Activated T-helper 2 cell treated with anti-CD3 and anti-CD28 coated beads, Interferon-gamma antibody, Interleukin-2, Interleukin-4, amounts not matched to agents 10 μg/mL and 5 μg/mL and 100 μg/mL, durations not matched to agents 14 hours and 24 hours and 36 hours (primary cell): ENCODE data around the gene GH2. TPM values are rescaled to one million over a fixed set of nuclear protein-coding genes. Genes with fewer than 3 reads are reported as not detected.
"Not testable (repeated sequence)": the region's sequence is repeated elsewhere in the genome, so short reads cannot be mapped to it uniquely, and the experiment has no call there.

ENCODE experiments used
- DNase-seq: peaks from one replicate; pipeline ENCODE4 v3.0.0; 2021; ENCODE audit warnings: low spot score
- H3K27ac Mint-ChIP-seq: one replicate; pipeline ENCODE4 v1.8.0; 2021; ENCODE audit warnings: mixed read lengths
- H3K27me3 Mint-ChIP-seq: one replicate; pipeline ENCODE4 v1.8.0; 2021; ENCODE audit warnings: low read depth, mixed read lengths
- H3K36me3 Mint-ChIP-seq: one replicate; pipeline ENCODE4 v1.8.0; 2021; ENCODE audit warnings: low read depth, mixed read lengths
- H3K4me1 Mint-ChIP-seq: one replicate; pipeline ENCODE4 v1.8.0; 2021; ENCODE audit warnings: low read depth, mixed read lengths
- H3K4me3 Mint-ChIP-seq: one replicate; pipeline ENCODE4 v1.8.0; 2021; ENCODE audit warnings: low read depth, mild to moderate bottlenecking, moderate library complexity, mixed read lengths
- H3K9me3 Mint-ChIP-seq: one replicate; pipeline ENCODE4 v1.8.0; 2021; ENCODE audit warnings: mixed read lengths
- intact Hi-C: fragments of 100-400 bp; cut with micrococcal nuclease; formaldehyde crosslinking; loops from one replicate; pipeline ENCODE4 v1.15.1; 2023
- total RNA-seq: library from RNA; stranded (reverse); gene quantifications from 2 replicates; pipeline ENCODE4 v1.2.3, GENCODE V29; 2022

The GH2 gene
- total RNA-seq, 1 donor from 2014 or later, result not detected

- H3K4me3 Mint-ChIP-seq, intact Hi-C loops, H3K9me3 Mint-ChIP-seq, H3K27ac Mint-ChIP-seq, DNase-seq, H3K36me3 Mint-ChIP-seq: not testable (repeated sequence)
- H3K4me1 Mint-ChIP-seq, result peaks cover 10% of the 10 kb centered on the region
- H3K27me3 Mint-ChIP-seq, result peaks cover 14% of the 10 kb centered on the region
These were observed 22.1 kb upstream of the GH2 start for GRCh38 chr17:63903787-63904201.

GRCh38 chr17:63901971-63902370, 20.2 kb upstream of the GH2 start:
- H3K36me3 Mint-ChIP-seq, H3K9me3 Mint-ChIP-seq, H3K4me3 Mint-ChIP-seq, H3K27me3 Mint-ChIP-seq, intact Hi-C loops, DNase-seq, H3K27ac Mint-ChIP-seq: not testable (repeated sequence)
- H3K4me1 Mint-ChIP-seq, result peaks cover 10% of the 10 kb centered on the region

- DNase-seq, H3K9me3 Mint-ChIP-seq, H3K27ac Mint-ChIP-seq, H3K4me3 Mint-ChIP-seq, H3K36me3 Mint-ChIP-seq, intact Hi-C loops, H3K27me3 Mint-ChIP-seq: not testable (repeated sequence)
- peaks cover 10% of the 10 kb centered on the region for H3K4me1 Mint-ChIP-seq
These were observed 17.4 kb upstream of the GH2 start for GRCh38 chr17:63898899-63899798.

GRCh38 chr17:63896524-63897354, 15.0 kb upstream of the GH2 start, which contains the start of gene CSH1:
Gene CSH1 (minus strand): TSS chr17:63896574. CDS start chr17:63896511, 63 bp downstream.
- H3K36me3 Mint-ChIP-seq, H3K27ac Mint-ChIP-seq, H3K4me1 Mint-ChIP-seq, H3K9me3 Mint-ChIP-seq, intact Hi-C loops, H3K4me3 Mint-ChIP-seq, DNase-seq: not testable (repeated sequence)
- peaks cover 21% of the 10 kb centered on the region for H3K27me3 Mint-ChIP-seq

DNA sequence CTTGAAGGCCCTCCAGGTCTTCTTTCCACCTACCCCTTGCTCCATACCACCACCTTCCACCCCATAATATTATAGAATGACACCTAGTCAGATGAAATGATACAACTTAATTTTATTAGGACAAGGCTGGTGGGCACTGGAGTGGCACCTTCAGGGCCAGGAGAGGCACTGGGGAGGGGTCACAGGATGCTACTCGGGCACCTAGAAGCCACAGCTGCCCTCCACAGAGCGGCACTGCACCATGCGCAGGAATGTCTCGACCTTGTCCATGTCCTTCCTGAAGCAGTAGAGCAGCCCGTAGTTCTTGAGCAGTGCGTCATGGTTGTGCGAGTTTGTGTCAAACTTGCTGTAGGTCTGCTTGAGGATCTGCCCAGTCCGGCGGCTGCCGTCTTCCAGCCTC, 13.1 kb upstream of the GH2 start:
- H3K4me3 Mint-ChIP-seq, H3K4me1 Mint-ChIP-seq, H3K36me3 Mint-ChIP-seq, intact Hi-C loops, H3K27ac Mint-ChIP-seq, DNase-seq, H3K9me3 Mint-ChIP-seq: not testable (repeated sequence)
- H3K27me3 Mint-ChIP-seq, result peaks cover 23% of the 10 kb centered on the region

GRCh38 chr17:63894021-63894420, 12.3 kb upstream of the GH2 start:
- H3K4me1 Mint-ChIP-seq, H3K4me3 Mint-ChIP-seq, H3K36me3 Mint-ChIP-seq, H3K9me3 Mint-ChIP-seq, H3K27ac Mint-ChIP-seq, intact Hi-C loops, DNase-seq: not testable (repeated sequence)
- peaks cover 25% of the 10 kb centered on the region for H3K27me3 Mint-ChIP-seq

GRCh38 chr17:63892316-63893037, 10.7 kb upstream of the GH2 start:
- intact Hi-C loops, H3K4me1 Mint-ChIP-seq, H3K27ac Mint-ChIP-seq, H3K4me3 Mint-ChIP-seq, DNase-seq, H3K9me3 Mint-ChIP-seq, H3K36me3 Mint-ChIP-seq: not testable (repeated sequence)
- peaks cover 29% of the 10 kb centered on the region for H3K27me3 Mint-ChIP-seq

DNA sequence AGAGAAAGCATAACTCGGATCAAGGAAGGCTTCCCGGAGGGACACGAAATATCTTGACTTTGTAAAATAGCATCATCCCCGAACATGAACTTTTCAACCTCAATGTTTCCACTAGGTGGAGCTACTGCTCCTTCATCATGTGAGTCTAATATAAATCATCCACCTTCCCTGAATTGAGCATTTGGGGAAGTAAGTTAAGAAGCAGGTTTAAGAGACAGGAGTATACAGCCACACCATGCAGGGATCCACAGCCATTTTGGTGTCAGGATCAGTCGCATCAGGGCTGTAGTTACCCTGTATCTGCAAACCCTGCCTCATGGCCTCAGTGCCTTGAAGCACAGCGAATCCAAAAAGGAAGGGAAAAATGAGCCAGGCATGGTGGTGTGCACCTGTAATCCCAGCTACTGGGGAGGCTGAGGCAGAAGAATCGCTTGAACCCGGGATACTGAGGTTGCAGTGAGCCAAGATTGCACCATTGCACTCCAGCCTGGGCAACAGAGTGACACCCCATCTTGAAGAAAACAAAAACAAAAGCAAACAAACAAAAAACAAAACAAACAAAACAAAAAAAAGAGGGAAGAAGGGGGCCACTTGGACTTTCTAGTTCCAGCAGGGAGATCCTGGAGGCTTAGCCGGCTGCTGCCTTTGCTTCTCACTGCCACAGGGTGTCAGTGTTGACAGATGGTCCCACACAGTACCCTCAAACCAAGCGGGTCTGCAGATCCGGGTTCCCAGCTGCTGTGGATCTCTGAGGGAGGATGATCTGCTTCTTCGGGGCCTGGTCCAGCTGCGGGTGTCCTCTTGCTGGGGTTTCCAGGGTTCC, 7.5 kb upstream of the GH2 start:
- intact Hi-C loops, H3K36me3 Mint-ChIP-seq, H3K27ac Mint-ChIP-seq, H3K9me3 Mint-ChIP-seq, H3K4me1 Mint-ChIP-seq, DNase-seq, H3K4me3 Mint-ChIP-seq: not testable (repeated sequence)
- H3K27me3 Mint-ChIP-seq, result peaks cover 32% of the 10 kb centered on the region

DNA sequence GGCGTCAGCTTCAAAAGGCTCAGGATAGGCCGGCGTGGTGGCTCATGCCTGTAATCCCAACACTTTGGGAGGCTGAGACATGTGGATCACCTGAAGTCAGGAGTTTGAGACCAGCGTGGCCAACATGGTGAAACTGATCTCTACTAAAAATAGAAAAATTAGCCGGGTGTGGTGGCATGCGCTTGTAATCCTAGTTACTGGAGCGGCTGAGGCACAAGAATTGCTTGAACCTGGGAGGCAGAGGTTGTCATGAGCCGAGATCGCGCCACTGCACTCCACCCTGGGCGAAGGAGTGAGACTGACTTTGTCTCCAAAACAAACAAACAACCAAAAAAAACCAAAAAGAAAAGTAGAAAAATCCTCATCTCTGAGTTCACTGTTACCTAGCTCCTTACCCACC, 3.4 kb upstream of the GH2 start:
- H3K9me3 Mint-ChIP-seq, H3K4me1 Mint-ChIP-seq, H3K36me3 Mint-ChIP-seq, DNase-seq, H3K4me3 Mint-ChIP-seq, intact Hi-C loops, H3K27ac Mint-ChIP-seq: not testable (repeated sequence)
- H3K27me3 Mint-ChIP-seq, result peaks cover 14% of the 10 kb centered on the region

DNA sequence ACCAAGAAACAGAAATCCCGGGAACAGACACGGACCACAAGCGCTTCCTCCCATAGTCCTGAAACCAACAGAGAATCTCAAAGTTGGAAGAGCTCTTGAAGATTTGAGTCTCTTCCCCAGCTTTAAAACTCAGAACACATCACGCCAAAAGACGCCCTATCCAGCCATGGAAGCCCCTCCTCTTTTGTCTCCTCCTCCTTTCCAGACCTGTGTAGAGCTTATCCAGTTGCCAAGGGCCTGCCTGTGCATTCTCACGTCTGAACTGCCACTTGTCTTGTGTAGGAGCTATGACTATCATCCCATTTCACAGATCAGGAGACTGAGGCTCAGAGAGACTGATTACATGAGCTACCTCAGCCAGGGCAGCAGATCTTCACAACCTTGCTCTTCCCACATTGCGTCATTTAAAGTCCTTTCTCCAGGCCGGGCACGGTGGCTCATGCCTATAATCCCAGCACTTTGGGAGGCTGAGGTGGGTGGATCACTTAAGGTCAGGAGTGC, 932 bp upstream of the GH2 start:
- H3K27ac Mint-ChIP-seq, DNase-seq, intact Hi-C loops, H3K9me3 Mint-ChIP-seq, H3K36me3 Mint-ChIP-seq, H3K4me1 Mint-ChIP-seq, H3K4me3 Mint-ChIP-seq: not testable (repeated sequence)
- peaks cover 14% of the 10 kb centered on the region for H3K27me3 Mint-ChIP-seq

DNA sequence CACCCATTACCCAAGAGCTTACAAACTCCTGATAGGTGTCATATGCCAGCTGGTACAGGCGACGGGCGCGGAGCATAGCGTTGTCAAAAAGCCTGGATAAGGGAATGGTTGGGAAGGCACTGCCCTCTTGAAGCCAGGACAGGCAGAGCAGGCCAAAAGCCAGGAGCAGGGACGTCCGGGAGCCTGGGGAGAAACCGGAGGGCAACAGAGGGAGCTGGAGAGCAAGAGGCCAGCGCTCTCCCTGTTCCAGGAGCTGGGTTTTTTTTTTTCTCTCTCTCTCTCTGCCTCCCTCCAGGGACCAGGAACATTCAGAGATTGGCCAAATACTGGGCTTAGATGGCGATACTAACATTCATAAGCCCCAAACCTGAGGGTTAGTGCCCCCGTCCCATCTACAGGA, 407 bp downstream of the GH2 start:
- H3K27me3 Mint-ChIP-seq, H3K4me3 Mint-ChIP-seq, H3K27ac Mint-ChIP-seq, H3K4me1 Mint-ChIP-seq, DNase-seq, H3K36me3 Mint-ChIP-seq, intact Hi-C loops, H3K9me3 Mint-ChIP-seq: not testable (repeated sequence)

DNA sequence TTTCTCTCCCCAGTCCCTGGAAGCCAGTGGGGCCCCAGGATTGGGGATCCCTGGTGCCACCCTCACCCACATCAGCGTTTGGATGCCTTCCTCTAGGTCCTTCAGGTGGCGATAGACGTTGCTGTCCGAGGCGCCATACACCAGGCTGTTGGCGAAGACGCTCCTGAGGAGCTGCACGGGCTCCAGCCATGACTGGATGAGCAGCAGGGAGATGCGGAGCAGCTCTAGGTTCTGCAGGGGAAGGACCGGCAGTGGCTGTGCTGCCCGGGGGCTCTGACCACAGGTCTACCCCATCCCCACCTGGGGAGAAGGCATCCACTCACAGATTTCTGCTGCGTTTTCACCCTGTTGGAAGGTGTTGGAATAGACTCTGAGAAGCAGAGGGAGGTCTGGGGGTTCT, 1.0 kb downstream of the GH2 start:
- no peak for DNase-seq
- H3K4me3 Mint-ChIP-seq, result no peak overlapping the region
- intact Hi-C loops, result no loop called here
- H3K27me3 Mint-ChIP-seq, result peaks cover 6% of the 10 kb centered on the region
- H3K9me3 Mint-ChIP-seq, result no peaks in the 10 kb centered on the region
- H3K4me1 Mint-ChIP-seq, result no peaks in the 10 kb centered on the region
- H3K27ac Mint-ChIP-seq, result no peak overlapping the region
- no peaks in the 10 kb centered on the region for H3K36me3 Mint-ChIP-seq
